OCI-LY3 (cell line): ENCODE data around the gene TMCC1.

Source experiments
- H2AFZ ChIP-seq: fragments of 200-600, 300-600 bp; shearing (Covaris generic); 2 replicates; pipeline ENCODE4 v1.6.0; 2014; ENCODE audit warnings: antibody characterized with exemption, low read depth, low read length
- H3K27ac ChIP-seq: fragments of 200-600, 300-600 bp; sonication (generic); 2 replicates; pipeline ENCODE4 v1.5.1; 2014; ENCODE audit warnings: mild to moderate bottlenecking, low read length, moderate library complexity, mixed read lengths
- H3K27me3 ChIP-seq: fragments of 200-600, 300-600 bp; sonication (generic); 2 replicates; pipeline ENCODE4 v1.6.1; 2014; ENCODE audit warnings: low read depth, low read length, mixed read lengths
- H3K36me3 ChIP-seq: fragments of 200-600, 300-600 bp; sonication (generic); replicated peaks from 2 replicates; pipeline ENCODE3; 2014; ENCODE audit warnings: low read depth, low read length, mixed read lengths
- H3K4me1 ChIP-seq: fragments of 300-600, 200-600 bp; sonication (generic); 2 replicates; pipeline ENCODE4 v1.6.1; 2014; ENCODE audit warnings: low read length, mixed read lengths
- H3K4me2 ChIP-seq: fragments of 200-600, 300-600 bp; sonication (generic); 2 replicates; pipeline ENCODE4 v1.6.1; 2014; ENCODE audit warnings: low read length, mixed read lengths
- H3K4me3 ChIP-seq: fragments of 300-600, 200-600 bp; sonication (generic); 2 replicates; pipeline ENCODE4 v1.5.1; 2014; ENCODE audit warnings: antibody characterized with exemption, mild to moderate bottlenecking, low read length, moderate library complexity
- H3K79me2 ChIP-seq: fragments of 300-600, 200-600 bp; shearing (Covaris generic); 2 replicates; pipeline ENCODE4 v1.6.1; 2014; ENCODE audit warnings: mild to moderate bottlenecking, low read length, mixed read lengths
- H3K9ac ChIP-seq: fragments of 300-600, 200-600 bp; shearing (Covaris generic); 2 replicates; pipeline ENCODE4 v1.6.0; 2014; ENCODE audit warnings: mild to moderate bottlenecking, low read length, moderate library complexity
- H3K9me3 ChIP-seq: fragments of 200-600, 300-600 bp; shearing (Covaris generic); 2 replicates; pipeline ENCODE4 v1.6.1; 2014; ENCODE audit warnings: low read length, mixed read lengths; ENCODE audit not compliant: insufficient read depth
- H4K20me1 ChIP-seq: fragments of 200-600, 300-600 bp; sonication (generic); 2 replicates; pipeline ENCODE4 v1.6.1; 2016; ENCODE audit warnings: low read length, mixed read lengths; ENCODE audit not compliant: insufficient read depth
- EZH2phosphoT487 ChIP-seq: fragments of 200-600 bp; shearing (Covaris generic); IDR thresholded peaks from 2 replicates; pipeline ENCODE4 v1.6.1; 2018; ENCODE audit warnings: antibody characterized with exemption, mixed run types, low read depth
- TF ChIP-seq, protein P1 (sequence below): fragments of 200-600, 300-600 bp; sonication (generic); IDR thresholded peaks from 2 replicates; pipeline ENCODE4 v1.5.1; 2014; ENCODE audit warnings: antibody characterized with exemption, low read length, low read depth

Gene TMCC1

DNA sequence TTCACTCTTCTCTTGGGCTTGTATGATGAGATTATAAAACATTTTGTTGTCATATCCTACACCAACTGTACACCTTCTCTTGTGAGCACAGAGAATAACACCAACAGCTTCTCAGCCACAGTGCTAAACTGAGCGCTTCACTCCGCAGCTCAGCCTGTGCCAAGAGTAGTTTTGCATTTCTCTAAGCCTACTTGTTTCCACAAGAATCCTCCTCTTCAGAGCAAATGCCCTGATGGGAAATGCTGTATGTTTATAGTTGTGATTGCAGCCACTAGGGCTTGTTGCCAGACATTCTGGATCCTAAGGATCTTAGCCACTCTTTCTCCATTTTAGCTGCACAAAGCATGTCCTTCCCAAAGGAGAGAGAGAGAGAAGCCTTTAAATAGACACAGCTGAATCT lies 148.3 kb downstream of the TMCC1 start:
- no peaks in the 10 kb centered on the region for H3K79me2 ChIP-seq
- H3K4me1 ChIP-seq: peaks cover 8% of the 10 kb centered on the region
- TF ChIP-seq, protein P1, sequence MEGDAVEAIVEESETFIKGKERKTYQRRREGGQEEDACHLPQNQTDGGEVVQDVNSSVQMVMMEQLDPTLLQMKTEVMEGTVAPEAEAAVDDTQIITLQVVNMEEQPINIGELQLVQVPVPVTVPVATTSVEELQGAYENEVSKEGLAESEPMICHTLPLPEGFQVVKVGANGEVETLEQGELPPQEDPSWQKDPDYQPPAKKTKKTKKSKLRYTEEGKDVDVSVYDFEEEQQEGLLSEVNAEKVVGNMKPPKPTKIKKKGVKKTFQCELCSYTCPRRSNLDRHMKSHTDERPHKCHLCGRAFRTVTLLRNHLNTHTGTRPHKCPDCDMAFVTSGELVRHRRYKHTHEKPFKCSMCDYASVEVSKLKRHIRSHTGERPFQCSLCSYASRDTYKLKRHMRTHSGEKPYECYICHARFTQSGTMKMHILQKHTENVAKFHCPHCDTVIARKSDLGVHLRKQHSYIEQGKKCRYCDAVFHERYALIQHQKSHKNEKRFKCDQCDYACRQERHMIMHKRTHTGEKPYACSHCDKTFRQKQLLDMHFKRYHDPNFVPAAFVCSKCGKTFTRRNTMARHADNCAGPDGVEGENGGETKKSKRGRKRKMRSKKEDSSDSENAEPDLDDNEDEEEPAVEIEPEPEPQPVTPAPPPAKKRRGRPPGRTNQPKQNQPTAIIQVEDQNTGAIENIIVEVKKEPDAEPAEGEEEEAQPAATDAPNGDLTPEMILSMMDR: no peak
- no peak for TF ChIP-seq EZH2phosphoT487
- H3K36me3 ChIP-seq: no peaks in the 10 kb centered on the region
- no peak overlapping the region for H2AFZ ChIP-seq
- H3K9me3 ChIP-seq: no peaks in the 10 kb centered on the region
- no peak overlapping the region for H3K4me3 ChIP-seq
- H3K27me3 ChIP-seq: no peaks in the 10 kb centered on the region
- no peak overlapping the region for H3K9ac ChIP-seq
- no peaks in the 10 kb centered on the region for H4K20me1 ChIP-seq
- H3K27ac ChIP-seq: no peak overlapping the region
- no peak overlapping the region for H3K4me2 ChIP-seq

DNA sequence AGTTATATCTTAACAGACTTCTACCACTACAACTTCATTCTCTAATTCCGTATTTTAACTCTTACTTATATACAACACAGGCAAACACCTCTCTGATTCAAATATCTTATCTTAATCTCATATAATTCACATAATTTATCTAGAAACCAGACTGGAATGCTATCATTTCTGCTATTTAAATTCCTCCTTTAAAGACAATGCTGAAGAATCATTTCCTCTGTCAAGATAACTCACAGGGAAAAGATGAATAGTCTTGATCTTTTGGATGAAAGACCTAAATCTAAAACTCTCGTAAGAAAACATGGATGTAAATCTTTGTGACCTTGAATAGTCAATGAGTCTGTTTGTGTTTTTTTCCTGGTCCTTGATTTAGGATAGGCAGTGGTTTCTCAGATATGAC lies 151.7 kb downstream of the TMCC1 start:
- Histone ChIP-seq H3K36me3 (no peaks in the 10 kb centered on the region), H3K27me3 (no peaks in the 10 kb centered on the region), H2AFZ (no peak overlapping the region), H4K20me1 (no peaks in the 10 kb centered on the region), H3K9me3 (no peaks in the 10 kb centered on the region), H3K9ac (no peak overlapping the region), H3K79me2 (no peaks in the 10 kb centered on the region), H3K27ac (no peak overlapping the region), H3K4me1 (peaks cover 9% of the 10 kb centered on the region; the same call in 1 of the 2 replicates), H3K4me2 (no peak overlapping the region), H3K4me3 (no peak overlapping the region)
- TF ChIP-seq, protein P1: no peak
- TF ChIP-seq EZH2phosphoT487: no peak

DNA sequence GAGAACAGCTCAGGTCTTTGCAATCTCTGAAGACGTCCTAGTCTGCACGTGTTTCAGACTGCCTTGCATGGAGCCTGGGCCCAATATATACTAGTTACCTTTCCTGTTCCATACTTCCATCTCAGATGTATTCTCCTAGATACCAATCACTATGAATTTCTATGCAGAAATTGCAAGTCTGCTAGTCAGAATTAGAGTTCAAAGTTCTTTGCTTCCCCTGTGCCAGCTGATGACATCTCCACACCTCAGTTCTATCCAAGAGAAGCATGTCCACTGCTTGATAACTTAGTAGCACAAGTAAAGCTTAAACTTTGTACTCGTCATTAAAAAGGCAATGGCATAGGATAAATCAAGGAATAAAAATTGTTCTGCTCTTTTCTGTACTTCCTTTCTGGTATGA lies 153.4 kb downstream of the TMCC1 start:
- peaks cover 9% of the 10 kb centered on the region; the same call in 1 of the 2 replicates for H3K4me1 ChIP-seq
- no peaks in the 10 kb centered on the region for H4K20me1 ChIP-seq
- no peaks in the 10 kb centered on the region for H3K9me3 ChIP-seq
- H3K4me3 ChIP-seq: no peak overlapping the region
- H3K27ac ChIP-seq: no peak overlapping the region
- H3K79me2 ChIP-seq: no peaks in the 10 kb centered on the region
- H3K9ac ChIP-seq: no peak overlapping the region
- H3K4me2 ChIP-seq: no peak overlapping the region
- H3K36me3 ChIP-seq: no peaks in the 10 kb centered on the region
- no peaks in the 10 kb centered on the region for H3K27me3 ChIP-seq
- H2AFZ ChIP-seq: no peak overlapping the region
- TF ChIP-seq, protein P1: no peak
- TF ChIP-seq EZH2phosphoT487: no peak

DNA sequence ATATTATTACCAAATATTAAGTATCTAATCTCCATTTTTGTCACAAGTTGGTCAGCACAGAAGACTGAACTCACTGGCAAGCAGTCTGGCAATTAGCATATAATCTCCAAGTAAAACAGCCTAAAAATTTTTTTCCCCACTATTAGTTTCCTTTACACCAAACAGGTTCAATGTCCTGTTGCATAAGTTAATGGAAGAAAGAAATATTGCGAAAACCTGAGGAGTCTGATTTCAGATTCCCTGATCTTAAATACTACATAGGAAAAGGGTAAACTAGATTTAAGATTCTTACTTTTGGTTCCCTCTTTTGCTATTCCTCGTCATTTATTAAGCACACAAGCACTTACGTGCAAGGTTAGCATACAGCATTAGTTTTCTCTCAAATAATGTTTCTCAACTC lies 153.9 kb downstream of the TMCC1 start:
- no peak for TF ChIP-seq EZH2phosphoT487
- TF ChIP-seq, protein P1: no peak
- H3K9ac ChIP-seq: no peak overlapping the region
- H3K27me3 ChIP-seq: no peaks in the 10 kb centered on the region
- H4K20me1 ChIP-seq: no peaks in the 10 kb centered on the region
- H3K4me1 ChIP-seq: peaks cover 9% of the 10 kb centered on the region; the same call in 1 of the 2 replicates
- H3K79me2 ChIP-seq: no peaks in the 10 kb centered on the region
- no peak overlapping the region for H3K27ac ChIP-seq
- H2AFZ ChIP-seq: no peak overlapping the region
- H3K36me3 ChIP-seq: no peaks in the 10 kb centered on the region
- H3K4me2 ChIP-seq: no peak overlapping the region
- H3K9me3 ChIP-seq: no peaks in the 10 kb centered on the region
- H3K4me3 ChIP-seq: no peak overlapping the region
